DOHH2 (cell line): ENCODE results near the gene SGSH.

Experiments used
- H3F3A ChIP-seq: fragments of 200-600 bp; sonication (generic), shearing (Covaris generic); 2 replicates; pipeline ENCODE4 v1.6.0; 2016; ENCODE audit warnings: antibody characterized with exemption, mild to moderate bottlenecking; ENCODE audit not compliant: control insufficient read depth, insufficient read depth
- H3K27ac ChIP-seq: fragments of 200-600 bp; sonication (generic); 2 replicates; pipeline ENCODE4 v1.5.1; 2014; ENCODE audit warnings: low read depth, mild to moderate bottlenecking, low read length, moderate library complexity
- H3K27me3 ChIP-seq: fragments of 200-600 bp; sonication (generic); 2 replicates; pipeline ENCODE4 v1.6.1; 2014; ENCODE audit warnings: mild to moderate bottlenecking, low read length, mixed read lengths; ENCODE audit not compliant: control insufficient read depth
- H3K36me3 ChIP-seq: fragments of 200-600 bp; sonication (generic); 2 replicates; pipeline ENCODE4 v1.6.1; 2014; ENCODE audit warnings: mild to moderate bottlenecking, low read length, moderate library complexity, mixed read lengths; ENCODE audit not compliant: control insufficient read depth
- H3K4me1 ChIP-seq: fragments of 200-600 bp; sonication (generic); 2 replicates; pipeline ENCODE4 v1.6.1; 2014; ENCODE audit warnings: mild to moderate bottlenecking, low read length, mixed read lengths; ENCODE audit not compliant: control insufficient read depth
- H3K4me2 ChIP-seq: fragments of 200-600 bp; sonication (generic); 2 replicates; pipeline ENCODE4 v1.6.0; 2014; ENCODE audit warnings: mild to moderate bottlenecking, low read length, moderate library complexity
- H3K4me3 ChIP-seq: fragments of 200-600 bp; sonication (generic); 2 replicates; pipeline ENCODE4 v1.5.1; 2014; ENCODE audit warnings: mild to moderate bottlenecking, low read length, mixed read lengths
- H3K79me2 ChIP-seq: fragments of 200-600 bp; sonication (generic); 2 replicates; pipeline ENCODE4 v1.6.1; 2014; ENCODE audit warnings: mild to moderate bottlenecking, low read length, mixed read lengths; ENCODE audit not compliant: control insufficient read depth
- H3K9me2 ChIP-seq: fragments of 200-600 bp; sonication (generic); replicated peaks from 2 replicates; pipeline ENCODE4 v1.6.1; 2014; ENCODE audit warnings: mild to moderate bottlenecking, low read length, mixed read lengths; ENCODE audit not compliant: control insufficient read depth
- H3K9me3 ChIP-seq: fragments of 200-600 bp; sonication (generic); 2 replicates; pipeline ENCODE4 v1.6.1; 2014; ENCODE audit warnings: antibody characterized with exemption, low read length, mixed read lengths; ENCODE audit not compliant: control insufficient read depth, insufficient read depth
- H4K20me1 ChIP-seq: fragments of 200-600 bp; sonication (generic); 2 replicates; pipeline ENCODE4 v1.6.0; 2014; ENCODE audit warnings: low read depth, mild to moderate bottlenecking, antibody characterized with exemption, low read length, moderate library complexity; ENCODE audit not compliant: control insufficient read depth, insufficient read depth
- EZH2phosphoT487 ChIP-seq: fragments of 200-600 bp; sonication (generic); IDR thresholded peaks from 2 replicates; pipeline ENCODE4 v1.6.1; 2017; ENCODE audit warnings: borderline replicate concordance, mild to moderate bottlenecking, antibody characterized with exemption, low read length, moderate library complexity, mixed read lengths
- TF ChIP-seq, protein P1 (sequence below): fragments of 200-600 bp; sonication (generic); IDR thresholded peaks from one replicate; pipeline ENCODE4 v1.5.1; 2014; ENCODE audit warnings: antibody characterized with exemption, mild to moderate bottlenecking, low read depth, low read length; ENCODE audit not compliant: poor library complexity, severe bottlenecking

SGSH gene

DNA sequence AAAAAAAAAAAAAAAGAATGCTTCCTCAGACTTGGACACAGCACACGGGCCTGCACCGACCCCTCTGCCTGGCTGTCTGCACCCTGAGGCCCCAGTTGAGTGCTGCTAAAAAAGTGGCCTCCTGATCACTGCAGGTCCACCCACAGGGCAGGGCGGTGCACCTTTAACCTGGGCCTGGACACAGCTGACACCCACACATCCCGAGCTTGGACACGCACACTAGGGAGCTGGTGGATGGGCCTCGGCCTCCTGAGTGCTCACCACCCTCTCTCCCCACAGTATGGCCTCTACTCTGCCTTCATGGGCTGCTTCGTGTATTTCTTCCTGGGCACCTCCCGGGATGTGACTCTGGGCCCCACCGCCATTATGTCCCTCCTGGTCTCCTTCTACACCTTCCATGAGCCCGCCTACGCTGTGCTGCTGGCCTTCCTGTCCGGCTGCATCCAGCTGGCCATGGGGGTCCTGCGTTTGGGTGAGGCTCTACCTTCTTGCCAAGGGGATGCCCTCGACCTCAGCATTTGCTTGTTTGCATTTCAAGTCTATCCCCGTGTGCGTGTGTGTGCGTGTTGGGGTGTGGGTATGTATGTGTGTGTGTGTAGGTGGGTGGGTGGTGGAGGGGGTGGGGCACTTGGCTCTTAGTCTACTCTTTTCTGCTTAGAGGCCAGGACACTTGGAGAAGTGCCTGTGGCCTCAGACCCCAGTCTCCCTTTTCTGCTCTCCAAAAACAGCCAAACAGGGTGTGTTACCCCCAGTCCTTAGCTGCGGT lies 2.4 kb upstream of the SGSH start:
- H3K36me3 ChIP-seq = no peaks in the 10 kb centered on the region

DNA sequence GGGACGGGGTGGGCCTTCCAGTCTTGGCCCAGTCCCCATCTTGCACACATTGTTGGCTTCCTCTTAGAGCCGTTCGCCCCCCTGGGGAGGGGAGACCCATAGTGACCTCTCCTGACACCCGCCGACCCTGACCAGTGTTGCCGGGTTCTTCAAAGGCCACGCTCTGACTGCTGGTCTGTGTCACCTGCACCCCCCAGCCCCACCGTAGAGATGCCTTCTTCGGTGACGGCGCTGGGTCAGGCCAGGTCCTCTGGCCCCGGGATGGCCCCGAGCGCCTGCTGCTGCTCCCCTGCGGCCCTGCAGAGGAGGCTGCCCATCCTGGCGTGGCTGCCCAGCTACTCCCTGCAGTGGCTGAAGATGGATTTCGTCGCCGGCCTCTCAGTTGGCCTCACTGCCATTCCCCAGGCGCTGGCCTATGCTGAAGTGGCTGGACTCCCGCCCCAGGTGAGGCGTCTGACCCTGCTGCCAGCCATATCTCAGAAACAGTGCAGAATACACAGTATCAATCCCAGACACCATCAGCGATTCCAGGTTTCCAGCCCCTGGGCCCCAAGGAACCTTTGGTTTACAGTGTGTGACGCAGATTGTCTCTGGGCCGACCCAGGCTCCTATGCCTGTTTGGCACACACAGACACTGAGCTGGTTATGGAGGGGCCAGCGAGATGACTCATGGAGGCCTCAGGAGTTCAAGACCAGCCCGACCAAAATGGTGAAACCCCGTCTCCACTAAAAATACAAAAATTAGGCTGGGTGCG lies 1.4 kb upstream of the SGSH start:
- Histone ChIP-seq H3F3A (no peaks in the 10 kb centered on the region), H3K4me1 (peaks cover 19% of the 10 kb centered on the region), H3K9me2 (no peaks in the 10 kb centered on the region), H3K27ac (no peak overlapping the region), H3K4me3 (no peak overlapping the region), H3K27me3 (peaks cover 17% of the 10 kb centered on the region), H3K9me3 (no peaks in the 10 kb centered on the region), H3K4me2 (no peak overlapping the region), H4K20me1 (0 out of 2 replicates have a peak, but pooled peaks cover 6% of the 10 kb centered on the region), H3K36me3 (no peaks in the 10 kb centered on the region), H3K79me2 (no peaks in the 10 kb centered on the region)
- TF ChIP-seq EZH2phosphoT487 = no peak
- TF ChIP-seq, protein P1, sequence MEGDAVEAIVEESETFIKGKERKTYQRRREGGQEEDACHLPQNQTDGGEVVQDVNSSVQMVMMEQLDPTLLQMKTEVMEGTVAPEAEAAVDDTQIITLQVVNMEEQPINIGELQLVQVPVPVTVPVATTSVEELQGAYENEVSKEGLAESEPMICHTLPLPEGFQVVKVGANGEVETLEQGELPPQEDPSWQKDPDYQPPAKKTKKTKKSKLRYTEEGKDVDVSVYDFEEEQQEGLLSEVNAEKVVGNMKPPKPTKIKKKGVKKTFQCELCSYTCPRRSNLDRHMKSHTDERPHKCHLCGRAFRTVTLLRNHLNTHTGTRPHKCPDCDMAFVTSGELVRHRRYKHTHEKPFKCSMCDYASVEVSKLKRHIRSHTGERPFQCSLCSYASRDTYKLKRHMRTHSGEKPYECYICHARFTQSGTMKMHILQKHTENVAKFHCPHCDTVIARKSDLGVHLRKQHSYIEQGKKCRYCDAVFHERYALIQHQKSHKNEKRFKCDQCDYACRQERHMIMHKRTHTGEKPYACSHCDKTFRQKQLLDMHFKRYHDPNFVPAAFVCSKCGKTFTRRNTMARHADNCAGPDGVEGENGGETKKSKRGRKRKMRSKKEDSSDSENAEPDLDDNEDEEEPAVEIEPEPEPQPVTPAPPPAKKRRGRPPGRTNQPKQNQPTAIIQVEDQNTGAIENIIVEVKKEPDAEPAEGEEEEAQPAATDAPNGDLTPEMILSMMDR = no peak

More for the DNA sequence above, 2.4 kb upstream of the SGSH start:
- H3K27ac ChIP-seq = no peak overlapping the region
- peaks cover 17% of the 10 kb centered on the region for H3K27me3 ChIP-seq
- TF ChIP-seq, protein P1 = no peak
- no peak for TF ChIP-seq EZH2phosphoT487
- H3K9me2 ChIP-seq = no peaks in the 10 kb centered on the region
- 0 out of 2 replicates have a peak, but pooled peaks cover 6% of the 10 kb centered on the region for H4K20me1 ChIP-seq
- no peaks in the 10 kb centered on the region for H3K79me2 ChIP-seq
- H3K9me3 ChIP-seq = no peaks in the 10 kb centered on the region
- no peak overlapping the region for H3K4me2 ChIP-seq
- peaks cover 19% of the 10 kb centered on the region for H3K4me1 ChIP-seq
- H3K4me3 ChIP-seq = no peak overlapping the region
- H3F3A ChIP-seq = no peaks in the 10 kb centered on the region

DNA sequence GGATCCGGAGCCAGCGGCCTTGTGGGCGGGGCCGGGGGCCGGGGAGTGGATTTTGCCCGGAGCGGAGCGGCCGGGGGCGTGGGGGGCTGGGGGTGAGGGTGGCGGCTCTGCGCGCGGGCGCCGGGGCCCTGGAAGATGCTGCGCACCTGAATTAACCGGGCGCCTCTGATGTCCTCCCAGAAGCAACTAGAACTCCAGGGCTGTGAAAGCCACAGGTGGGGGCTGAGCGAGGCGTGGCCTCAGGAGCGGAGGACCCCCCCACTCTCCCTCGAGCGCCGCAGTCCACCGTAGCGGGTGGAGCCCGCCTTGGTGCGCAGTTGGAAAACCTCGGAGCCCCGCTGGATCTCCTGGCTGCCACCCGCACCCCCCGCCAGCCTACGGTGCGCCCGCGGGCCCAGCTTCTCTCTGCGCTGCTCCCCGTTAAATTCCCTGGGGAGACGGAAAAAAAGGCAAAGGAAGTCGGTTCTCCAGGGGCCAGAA lies 643 bp upstream of the SGSH start:
- Histone ChIP-seq H3K9me2 (no peaks in the 10 kb centered on the region), H3K4me1 (peaks cover 19% of the 10 kb centered on the region), H4K20me1 (0 out of 2 replicates have a peak, but pooled peaks cover 6% of the 10 kb centered on the region), H3K36me3 (no peaks in the 10 kb centered on the region), H3K4me3 (no peak overlapping the region), H3K27me3 (peaks cover 17% of the 10 kb centered on the region), H3F3A (no peaks in the 10 kb centered on the region), H3K27ac (no peak overlapping the region), H3K4me2 (no peak overlapping the region), H3K79me2 (no peaks in the 10 kb centered on the region), H3K9me3 (no peaks in the 10 kb centered on the region)
- no peak for TF ChIP-seq EZH2phosphoT487
- TF ChIP-seq, protein P1 = no peak
